ENCODE data around the gene SETD3.

GRCh38 chr14:99441918-99442317 lies 38.7 kb downstream of the SETD3 start:
- TF ChIP-seq CTCF (conservative IDR thresholded peaks at IDR 0.05): no peak
- no peak for TF ChIP-seq ZFX (IDR thresholded peaks at IDR 0.05)
